K562 (cell line): ENCODE measurements around the gene EEFSEC. TPM values are rescaled to one million over a fixed set of nuclear protein-coding genes. Genes with fewer than 3 reads are reported as not detected.

Source experiments
- ATAC-seq: fragments of 200-7000 bp; cut with Tn5 transposase; 3 replicates; pipeline ENCODE4 v1.9.1; 2020; ENCODE audit warnings: moderate library complexity
- BruUV-seq: library from RNA; stranded (reverse); fragments of 400-500 nt; replicated peaks from 2 replicates; lab custom pipeline; 2021; lab: Mats Ljungman, UMichigan
- CTCF ChIA-PET: fragments of 300-600 bp; formaldehyde crosslinking; extraction: SDS; loops from one replicate; lab custom pipeline; 2021; ENCODE audit warnings: low intra/inter-chr PET ratio; lab: Yijun Ruan, JAX
- POLR2A ChIA-PET: fragments of 300-600, 350-650 bp; sonication (Branson Sonifier 250); formaldehyde crosslinking; extraction: SDS; loops from one replicate; lab custom pipeline; 2021; ENCODE audit warnings: antibody characterized with exemption, inconsistent platforms; lab: Yijun Ruan, JAX
- DNase-seq, 4 experiments: peaks; one replicate each; pipeline versions ENCODE4 v3.0.0 to v3.0.0-alpha.2; 2011 to 2018; ENCODE audit warnings: low spot score in 3 of 4, mixed read lengths in 3 of 4; ENCODE audit errors: extremely low read depth in 1 of 4
- FAIRE-seq: peaks from 2 replicates; lab custom pipeline; 2011; peaks lifted over from hg19 to GRCh38; lab: Jason Lieb, UNC
- H2AFZ ChIP-seq: 2 replicates; pipeline ENCODE4 v1.6.0; 2011; ENCODE audit warnings: low read depth, low read length, control low read depth, inconsistent platforms
- H3K27ac ChIP-seq: fragments of 200-600 bp; 3 replicates; pipeline ENCODE4 v1.8.0; 2011; ENCODE audit warnings: low read depth, mild to moderate bottlenecking, control low read depth, inconsistent platforms, low read length, moderate library complexity, mixed read lengths; ENCODE audit errors: extremely low read depth
- H3K27me3 ChIP-seq, 2 experiments: fragments of 300-600 bp in 1 of 2; 2 replicates in 1 of 2; 3 replicates in 1 of 2; pipeline versions ENCODE4 v1.6.0 to v1.8.0; 2011; ENCODE audit warnings: inconsistent platforms in 2 of 2, low read length in 2 of 2, mild to moderate bottlenecking in 1 of 2, mixed read lengths in 1 of 2, moderate library complexity in 1 of 2; ENCODE audit not compliant: control insufficient read depth in 2 of 2, insufficient read depth in 2 of 2
- H3K36me3 ChIP-seq: fragments of 300-600 bp; 3 replicates; pipeline ENCODE4 v1.8.0; 2011; ENCODE audit warnings: mild to moderate bottlenecking, low read length, inconsistent platforms; ENCODE audit not compliant: control insufficient read depth, insufficient read depth
- H3K4me1 ChIP-seq, 2 experiments: fragments of 200-600 bp in 1 of 2; replicated peaks in 1 of 2; 2 replicates in 1 of 2; 3 replicates in 1 of 2; pipeline versions ENCODE4 v1.5.1 to v1.8.0; 2011; ENCODE audit warnings: inconsistent platforms in 2 of 2, low read length in 2 of 2, mild to moderate bottlenecking in 1 of 2, mixed read lengths in 1 of 2, moderate library complexity in 1 of 2; ENCODE audit not compliant: control insufficient read depth in 2 of 2, insufficient read depth in 2 of 2
- H3K4me2 ChIP-seq: 2 replicates; pipeline ENCODE4 v1.6.1; 2011; ENCODE audit warnings: low read length, control low read depth, inconsistent platforms, mixed read lengths; ENCODE audit not compliant: insufficient read depth
- H3K4me3 ChIP-seq: fragments of 200-600 bp; sonication (generic), shearing (Covaris generic); 2 replicates; pipeline ENCODE4 v1.5.1; 2016; ENCODE audit warnings: control low read depth, inconsistent platforms
- H3K79me2 ChIP-seq: fragments of 200-600 bp; 3 replicates; pipeline ENCODE4 v1.8.0; 2011; ENCODE audit warnings: low read length, inconsistent platforms; ENCODE audit not compliant: control insufficient read depth, insufficient read depth
- H3K9ac ChIP-seq, 2 experiments: 2 replicates each; pipeline versions ENCODE4 v1.6.0 to v1.6.1; 2011; ENCODE audit warnings: low read depth in 2 of 2, low read length in 2 of 2, control low read depth in 1 of 2, inconsistent platforms in 1 of 2, mild to moderate bottlenecking in 1 of 2, mixed read lengths in 1 of 2; ENCODE audit not compliant: insufficient read depth in 1 of 2
- H3K9me1 ChIP-seq: one replicate; pipeline ENCODE4 v1.6.0; 2011; ENCODE audit warnings: inconsistent platforms, mild to moderate bottlenecking, low read length, moderate library complexity; ENCODE audit not compliant: control insufficient read depth, insufficient read depth
- H3K9me3 ChIP-seq: replicated peaks from 2 replicates; pipeline ENCODE4 v1.5.1; 2011; ENCODE audit warnings: low read depth, low read length, inconsistent platforms; ENCODE audit not compliant: control insufficient read depth, insufficient read depth
- H4K20me1 ChIP-seq: replicated peaks from 2 replicates; pipeline ENCODE4 v1.6.1; 2011; ENCODE audit warnings: low read length, inconsistent platforms, mixed read lengths; ENCODE audit not compliant: control insufficient read depth, insufficient read depth
- CBFA2T2 ChIP-seq: fragments of 450-650 bp; conservative IDR thresholded peaks from 2 replicates; pipeline ENCODE4 v1.6.1; 2017; ENCODE audit warnings: mild to moderate bottlenecking
- CBFB ChIP-seq: sonication (generic); formaldehyde crosslinking; IDR thresholded peaks from 2 replicates; pipeline ENCODE4 v1.4.0; 2020; ENCODE audit warnings: mild to moderate bottlenecking, missing genetic modification reagents
- GATAD2A ChIP-seq: fragments of 450-650 bp; IDR thresholded peaks from 2 replicates; pipeline ENCODE4 v1.6.1; 2017
- HLTF ChIP-seq: fragments of 450-650 bp; IDR thresholded peaks from 2 replicates; pipeline ENCODE4 v1.6.1; 2016
- MCM3 ChIP-seq: fragments of 450-650 bp; IDR thresholded peaks from 2 replicates; pipeline ENCODE4 v1.6.1; 2016
- MTA3 ChIP-seq: fragments of 450-650 bp; formaldehyde crosslinking; IDR thresholded peaks from 2 replicates; pipeline ENCODE4 v1.6.1; 2017; ENCODE audit warnings: mild to moderate bottlenecking, borderline replicate concordance
- NR2C1 ChIP-seq, 2 experiments: fragments of 450-650 bp; IDR thresholded peaks; 2 replicates each; pipeline ENCODE4 v1.6.1; 2017; ENCODE audit warnings: mild to moderate bottlenecking in 2 of 2, antibody characterized with exemption in 1 of 2, inconsistent platforms in 1 of 2, missing compliant biosample characterization in 1 of 2, missing genetic modification characterization in 1 of 2
- OTX1 ChIP-seq: fragments of 450-650 bp; formaldehyde crosslinking; IDR thresholded peaks from 2 replicates; pipeline ENCODE4 v1.4.0; 2022; ENCODE audit warnings: mild to moderate bottlenecking
- TRIM25 ChIP-seq: fragments of 450-650 bp; IDR thresholded peaks from 2 replicates; pipeline ENCODE4 v1.7.0; 2016; ENCODE audit warnings: borderline replicate concordance
- ZEB2 ChIP-seq: fragments of 450-650 bp; IDR thresholded peaks from 2 replicates; pipeline ENCODE4 v1.6.1; 2016
- ZNF224 ChIP-seq: sonication (generic); formaldehyde crosslinking; IDR thresholded peaks from 2 replicates; pipeline ENCODE4 v1.8.0; 2022; ENCODE audit warnings: mild to moderate bottlenecking, missing genetic modification reagents
- ZNF24 ChIP-seq: fragments of 450-650 bp; IDR thresholded peaks from 2 replicates; pipeline ENCODE4 v1.6.1; 2016
- ZNF507 ChIP-seq: conservative IDR thresholded peaks from 2 replicates; pipeline ENCODE4 v1.6.1; 2017; ENCODE audit warnings: missing genetic modification characterization, missing compliant biosample characterization
- ZZZ3 ChIP-seq: fragments of 450-650 bp; IDR thresholded peaks from 2 replicates; pipeline ENCODE4 v1.6.1; 2016; ENCODE audit warnings: antibody characterized with exemption, mild to moderate bottlenecking, moderate library complexity
- WGBS: fragments of 100-300 bp; shearing (Covaris generic); methylation state at CpG from one replicate; pipeline ENCODE4 v1.1.6; 2016; ENCODE audit warnings: low coverage, mixed read lengths; ENCODE audit not compliant: insufficient coverage; ENCODE audit errors: missing lambda C conversion rate; 5-methylcytosine and 5-hydroxymethylcytosine counted together
- in situ Hi-C: fragments of 300-500 bp; cut with MboI; formaldehyde crosslinking; loops from 4 replicates; pipeline ENCODE4 v1.15.0; 2018; ENCODE audit warnings: inconsistent platforms, mixed read lengths
- intact Hi-C: fragments of 100-400 bp; cut with micrococcal nuclease; formaldehyde crosslinking; loops from 2 replicates; pipeline ENCODE4 v1.14.2; 2022
- polyA plus RNA-seq, 8 experiments: library from polyadenylated mRNA; depleted of rRNA in 4 of 8; stranded (reverse) in 5 of 8; unstranded in 3 of 8; fragments of >200 nt; fragmentation: Nextera tagmentation in 2 of 8; fragmentation: Illumina TruSeq in 1 of 8; extraction: Ambion mirVana in 2 of 8; extraction: Trizol in 1 of 8; gene quantifications; 2 replicates each; pipeline versions ENCODE4 v1.2.1 to v1.2.3, GENCODE V29; 2011 to 2014; ENCODE audit warnings: inconsistent platforms in 1 of 8, missing spikeins in 1 of 8
- total RNA-seq, 7 experiments: library from RNA; depleted of rRNA in 6 of 7; stranded (reverse); fragments of >200 nt in 6 of 7; fragmentation: Illumina TruSeq in 2 of 7; extraction: Trizol in 2 of 7; gene quantifications; 2 replicates each; pipeline versions ENCODE4 v1.2.1 to v1.2.3, GENCODE V29; 2011 to 2021; ENCODE audit warnings: low replicate concordance in 1 of 7
- TF ChIP-seq, protein P1 (sequence below): fragments of 250-450 bp; sonication (Bioruptor Pico); IDR thresholded peaks from 2 replicates; pipeline ENCODE4 v1.4.0; 2020

The EEFSEC gene
- total and polyA plus RNA-seq, 9 of the 15 experiments (the other 6 are each of a cell fraction or from before 2014, with no cell fraction given) = 0.35 to 11.8 (median 7.7) TPM

DNA sequence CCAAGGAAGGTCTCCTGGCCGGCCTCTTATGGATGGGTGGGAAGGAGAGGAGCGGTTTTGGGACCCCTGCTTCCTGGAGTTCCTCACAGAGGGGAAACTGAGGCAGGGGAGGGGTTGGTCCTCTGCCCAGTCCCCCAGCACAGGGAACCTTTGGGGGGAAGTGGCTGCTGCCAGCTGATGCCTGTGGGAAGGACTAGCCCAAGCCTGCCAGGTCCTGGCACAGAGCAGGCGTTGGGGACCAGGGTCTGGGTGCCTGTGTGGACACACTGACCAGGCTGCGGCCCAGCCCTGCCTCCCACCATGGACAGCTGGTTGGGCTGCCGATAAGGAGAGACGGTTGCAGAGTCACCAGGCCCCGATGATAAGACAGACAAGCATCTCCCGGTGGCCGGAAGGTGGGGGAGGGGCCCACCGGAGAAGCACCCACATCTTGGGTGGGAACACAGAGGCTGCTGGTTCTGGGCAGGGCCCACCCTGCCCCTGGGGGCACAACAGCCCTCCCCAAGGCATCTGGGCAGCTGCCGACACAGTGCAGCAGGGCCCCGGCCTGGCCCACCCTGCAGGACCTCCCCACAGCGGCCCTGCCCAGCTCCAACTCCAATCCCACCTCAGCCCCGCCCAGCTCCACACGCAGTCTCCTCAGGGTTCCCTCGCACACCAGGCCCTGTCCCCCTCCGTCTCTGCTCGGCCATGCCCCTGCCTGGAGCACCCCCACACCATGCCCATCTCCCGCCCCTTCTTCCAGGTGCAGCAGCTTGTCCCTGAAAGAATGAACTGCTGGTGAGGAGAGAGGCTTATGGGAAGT lies 262.7 kb downstream of the EEFSEC start:
- 0% methylated on average over 6 of the region's 19 CpGs for WGBS
- POLR2A ChIA-PET = interaction anchor here (0.6 to 1.3 kb wide), 8 partner anchors 9 to 363 kb away, joined by 3 to 7 read pairs (median 3); no protein-coding TSS in a partner anchor
- peaks cover 78 to 91% of the 10 kb centered on the region in 2 experiments for H3K4me1 ChIP-seq
- BruUV-seq = TSS peak; percentile 40
- FAIRE-seq (no peak), DNase-seq (peak; percentile 71 to 90 (median 81)), ATAC-seq (peak; percentile 74)
- CTCF ChIA-PET = interaction anchor here (0.9 kb wide), 1 partner anchor 10 kb away, joined by 3 read pairs; no protein-coding TSS in a partner anchor
- H3K9me1 ChIP-seq = no peaks in the 10 kb centered on the region
- peaks cover 3% of the 10 kb centered on the region; the same call in 1 of the 3 replicates for H3K36me3 ChIP-seq
- H2AFZ ChIP-seq = 0 out of 2 replicates have a peak overlapping the region, but pooled peaks have one; percentile 8
- H3K4me3 ChIP-seq = peak overlapping the region; percentile 35
- intact Hi-C loops = no loop called here
- H3K79me2 ChIP-seq = peaks cover 62% of the 10 kb centered on the region
- no peaks in the 10 kb centered on the region for H3K27me3 ChIP-seq
- H3K9ac ChIP-seq = peak overlapping the region; percentile 91 to 92
- peak overlapping the region; percentile 99 for H3K27ac ChIP-seq
- in situ Hi-C loops = no loop called here
- H3K4me2 ChIP-seq = peak overlapping the region; percentile 88
- H3K9me3 ChIP-seq = peaks cover 2% of the 10 kb centered on the region; the same call in 1 of the 2 replicates
- H4K20me1 ChIP-seq = no peaks in the 10 kb centered on the region
- TF ChIP-seq HLTF = no peak
- no peak for TF ChIP-seq ZNF224 (CRISPR knock-in tag)
- no peak for TF ChIP-seq MCM3
- TF ChIP-seq GATAD2A = peak; percentile 92
- TF ChIP-seq ZNF24 = peak; percentile 59; the same call in 1 of the 2 replicates
- TF ChIP-seq OTX1 (CRISPR knock-in tag) = no peak
- peak; percentile 89 for TF ChIP-seq CBFA2T2
- TF ChIP-seq CBFB (CRISPR knock-in tag) = peak; percentile 59; the same call in 1 of the 2 replicates
- no peak for TF ChIP-seq ZNF507
- no peak for TF ChIP-seq ZZZ3
- TF ChIP-seq, protein P1, sequence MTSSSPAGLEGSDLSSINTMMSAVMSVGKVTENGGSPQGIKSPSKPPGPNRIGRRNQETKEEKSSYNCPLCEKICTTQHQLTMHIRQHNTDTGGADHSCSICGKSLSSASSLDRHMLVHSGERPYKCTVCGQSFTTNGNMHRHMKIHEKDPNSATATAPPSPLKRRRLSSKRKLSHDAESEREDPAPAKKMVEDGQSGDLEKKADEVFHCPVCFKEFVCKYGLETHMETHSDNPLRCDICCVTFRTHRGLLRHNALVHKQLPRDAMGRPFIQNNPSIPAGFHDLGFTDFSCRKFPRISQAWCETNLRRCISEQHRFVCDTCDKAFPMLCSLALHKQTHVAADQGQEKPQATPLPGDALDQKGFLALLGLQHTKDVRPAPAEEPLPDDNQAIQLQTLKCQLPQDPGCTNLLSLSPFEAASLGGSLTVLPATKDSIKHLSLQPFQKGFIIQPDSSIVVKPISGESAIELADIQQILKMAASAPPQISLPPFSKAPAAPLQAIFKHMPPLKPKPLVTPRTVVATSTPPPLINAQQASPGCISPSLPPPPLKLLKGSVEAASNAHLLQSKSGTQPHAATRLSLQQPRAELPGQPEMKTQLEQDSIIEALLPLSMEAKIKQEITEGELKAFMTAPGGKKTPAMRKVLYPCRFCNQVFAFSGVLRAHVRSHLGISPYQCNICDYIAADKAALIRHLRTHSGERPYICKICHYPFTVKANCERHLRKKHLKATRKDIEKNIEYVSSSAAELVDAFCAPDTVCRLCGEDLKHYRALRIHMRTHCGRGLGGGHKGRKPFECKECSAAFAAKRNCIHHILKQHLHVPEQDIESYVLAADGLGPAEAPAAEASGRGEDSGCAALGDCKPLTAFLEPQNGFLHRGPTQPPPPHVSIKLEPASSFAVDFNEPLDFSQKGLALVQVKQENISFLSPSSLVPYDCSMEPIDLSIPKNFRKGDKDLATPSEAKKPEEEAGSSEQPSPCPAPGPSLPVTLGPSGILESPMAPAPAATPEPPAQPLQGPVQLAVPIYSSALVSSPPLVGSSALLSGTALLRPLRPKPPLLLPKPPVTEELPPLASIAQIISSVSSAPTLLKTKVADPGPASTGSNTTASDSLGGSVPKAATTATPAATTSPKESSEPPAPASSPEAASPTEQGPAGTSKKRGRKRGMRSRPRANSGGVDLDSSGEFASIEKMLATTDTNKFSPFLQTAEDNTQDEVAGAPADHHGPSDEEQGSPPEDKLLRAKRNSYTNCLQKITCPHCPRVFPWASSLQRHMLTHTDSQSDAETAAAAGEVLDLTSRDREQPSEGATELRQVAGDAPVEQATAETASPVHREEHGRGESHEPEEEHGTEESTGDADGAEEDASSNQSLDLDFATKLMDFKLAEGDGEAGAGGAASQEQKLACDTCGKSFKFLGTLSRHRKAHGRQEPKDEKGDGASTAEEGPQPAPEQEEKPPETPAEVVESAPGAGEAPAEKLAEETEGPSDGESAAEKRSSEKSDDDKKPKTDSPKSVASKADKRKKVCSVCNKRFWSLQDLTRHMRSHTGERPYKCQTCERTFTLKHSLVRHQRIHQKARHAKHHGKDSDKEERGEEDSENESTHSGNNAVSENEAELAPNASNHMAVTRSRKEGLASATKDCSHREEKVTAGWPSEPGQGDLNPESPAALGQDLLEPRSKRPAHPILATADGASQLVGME (CRISPR knock-in tag) = no peak; the same call in none of the 2 replicates
- no peak for TF ChIP-seq TRIM25
- peak; percentile 92; the same call in 1 of the 2 replicates for TF ChIP-seq MTA3
- 0 out of 2 replicates have a peak, but pooled peaks have one; percentile 8 for TF ChIP-seq NR2C1 (IDR thresholded peaks at IDR 0.05)
- no peak; the same call in 1 of the 2 replicates for TF ChIP-seq NR2C1 (tag; IDR thresholded peaks at IDR 0.05)
- TF ChIP-seq ZEB2 = peak; percentile 59
